SK-N-SH treated with all-trans-retinoic acid at 6 μM for 48 hours (cell line): ENCODE results near the gene KIRREL2.

Experiments used
- ATAC-seq: fragments of 200-7000 bp; cut with Tn5 transposase; 3 replicates; pipeline ENCODE4 v1.9.1; 2020; ENCODE audit warnings: mild to moderate bottlenecking, moderate library complexity
- ARNTL ChIP-seq: fragments of 450-650 bp; formaldehyde crosslinking; IDR thresholded peaks from 2 replicates; pipeline ENCODE4 v1.5.0; 2020; ENCODE audit warnings: low read depth, mild to moderate bottlenecking, moderate library complexity, borderline replicate concordance
- BACH2 ChIP-seq: fragments of 250-450 bp; sonication (Bioruptor Pico); IDR thresholded peaks from 2 replicates; pipeline ENCODE4 v1.9.0; 2021; ENCODE audit warnings: mild to moderate bottlenecking, borderline replicate concordance
- CSDC2 ChIP-seq: fragments of 250-450 bp; sonication (Bioruptor Pico); IDR thresholded peaks from 2 replicates; pipeline ENCODE4 v1.5.0; 2020; ENCODE audit warnings: mild to moderate bottlenecking, moderate library complexity
- ESRRG ChIP-seq: fragments of 250-450 bp; sonication (Bioruptor Pico); IDR thresholded peaks from 2 replicates; pipeline ENCODE4 v1.6.1; 2021; ENCODE audit warnings: mild to moderate bottlenecking
- GLIS3 ChIP-seq: fragments of 250-450 bp; sonication (Bioruptor Pico); IDR thresholded peaks from 2 replicates; pipeline ENCODE4 v1.5.0; 2020; ENCODE audit warnings: mild to moderate bottlenecking, moderate library complexity
- ISL1 ChIP-seq: fragments of 250-450 bp; sonication (Bioruptor Pico); IDR thresholded peaks from 2 replicates; pipeline ENCODE4 v2.1.2; 2022; ENCODE audit warnings: mild to moderate bottlenecking, moderate library complexity
- OSR1 ChIP-seq: fragments of 250-450 bp; sonication (Bioruptor Pico); IDR thresholded peaks from 2 replicates; pipeline ENCODE4 v1.8.0; 2022; ENCODE audit warnings: moderate library complexity, mild to moderate bottlenecking, inconsistent platforms
- PPARA ChIP-seq: fragments of 250-450 bp; sonication (Bioruptor Pico); IDR thresholded peaks from 2 replicates; pipeline ENCODE4 v1.5.0; 2020; ENCODE audit warnings: mild to moderate bottlenecking, borderline replicate concordance
- RARB ChIP-seq: fragments of 250-450 bp; sonication (Bioruptor Pico); IDR thresholded peaks from 2 replicates; pipeline ENCODE4 v1.8.0; 2021; ENCODE audit warnings: mild to moderate bottlenecking, moderate library complexity
- SNAI2 ChIP-seq: fragments of 250-450 bp; sonication (Bioruptor Pico); IDR thresholded peaks from 2 replicates; pipeline ENCODE4 v1.5.0; 2020; ENCODE audit warnings: mild to moderate bottlenecking, moderate library complexity
- TCF4 ChIP-seq: fragments of 250-450 bp; sonication (Bioruptor Pico); IDR thresholded peaks from 2 replicates; pipeline ENCODE4 v1.8.0; 2021; ENCODE audit warnings: mild to moderate bottlenecking, moderate library complexity, borderline replicate concordance
- TOX ChIP-seq: fragments of 250-450 bp; sonication (Bioruptor Pico); IDR thresholded peaks from 2 replicates; pipeline ENCODE4 v1.8.0; 2021; ENCODE audit warnings: mild to moderate bottlenecking, moderate library complexity, borderline replicate concordance
- ZFP3 ChIP-seq: fragments of 250-450 bp; sonication (Bioruptor Pico); IDR thresholded peaks from 2 replicates; pipeline ENCODE4 v1.5.0; 2020; ENCODE audit warnings: mild to moderate bottlenecking, moderate library complexity
- ZFP30 ChIP-seq: fragments of 450-650 bp; formaldehyde crosslinking; IDR thresholded peaks from 2 replicates; pipeline ENCODE4 v1.5.0; 2022; ENCODE audit warnings: mild to moderate bottlenecking, moderate library complexity
- ZNF70 ChIP-seq: fragments of 450-650 bp; formaldehyde crosslinking; IDR thresholded peaks from 2 replicates; pipeline ENCODE4 v1.5.0; 2020; ENCODE audit warnings: mild to moderate bottlenecking, moderate library complexity
- ZNF8 ChIP-seq: fragments of 450-650 bp; formaldehyde crosslinking; IDR thresholded peaks from 2 replicates; pipeline ENCODE4 v1.5.0; 2020; ENCODE audit warnings: mild to moderate bottlenecking, moderate library complexity
- TF ChIP-seq, protein P1 (sequence below): fragments of 250-450 bp; sonication (Bioruptor Pico); IDR thresholded peaks from 2 replicates; pipeline ENCODE4 v1.5.1; 2021; ENCODE audit warnings: mild to moderate bottlenecking, moderate library complexity
- TF ChIP-seq, protein P2 (sequence below): fragments of 250-450 bp; sonication (Bioruptor Pico); IDR thresholded peaks from 2 replicates; pipeline ENCODE4 v1.8.0; 2021; ENCODE audit warnings: low read depth, mild to moderate bottlenecking, moderate library complexity, borderline replicate concordance
- TF ChIP-seq, protein P3 (sequence below): fragments of 250-450 bp; sonication (Bioruptor Pico); IDR thresholded peaks from 2 replicates; pipeline ENCODE4 v1.8.0; 2020; ENCODE audit warnings: mild to moderate bottlenecking, moderate library complexity, borderline replicate concordance
- TF ChIP-seq, protein P4 (sequence below): fragments of 250-450 bp; sonication (Bioruptor Pico); IDR thresholded peaks from 2 replicates; pipeline ENCODE4 v1.5.1; 2020; ENCODE audit warnings: low read depth, mild to moderate bottlenecking, moderate library complexity
- TF ChIP-seq, protein P5 (sequence below): fragments of 250-450 bp; sonication (Bioruptor Pico); IDR thresholded peaks from 2 replicates; pipeline ENCODE4 v1.5.0; 2020; ENCODE audit warnings: mild to moderate bottlenecking, moderate library complexity

The KIRREL2 gene

DNA sequence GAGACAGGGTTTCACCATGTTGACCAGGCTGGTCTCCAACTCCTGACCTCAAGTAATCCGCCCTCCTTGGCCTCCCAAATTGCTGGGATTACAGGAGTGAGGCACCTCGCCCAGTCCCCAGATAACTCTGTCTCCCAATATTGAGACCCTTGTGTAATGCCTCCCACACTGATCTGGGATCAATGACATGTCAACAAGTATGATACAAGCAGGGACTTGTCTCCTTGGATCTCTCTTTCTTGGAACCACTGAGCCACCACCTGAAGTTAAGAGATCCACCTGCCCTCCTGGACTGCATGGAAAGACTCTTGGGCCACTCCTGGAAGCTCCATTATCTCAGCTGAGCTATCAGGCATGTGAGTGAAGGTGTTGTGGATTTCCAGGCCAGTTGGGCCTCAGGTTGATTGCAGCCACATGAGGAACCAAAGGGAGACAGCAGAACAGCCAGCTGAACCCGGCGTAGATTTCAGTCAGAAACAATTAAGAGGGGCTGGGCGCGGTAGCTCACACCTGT lies 28.6 kb downstream of the KIRREL2 start:
- TF ChIP-seq SNAI2: no peak
- no peak for TF ChIP-seq ZNF70
- TF ChIP-seq GLIS3 (CRISPR knock-in tag): no peak
- TF ChIP-seq BACH2 (CRISPR knock-in tag): no peak
- TF ChIP-seq, protein P1, sequence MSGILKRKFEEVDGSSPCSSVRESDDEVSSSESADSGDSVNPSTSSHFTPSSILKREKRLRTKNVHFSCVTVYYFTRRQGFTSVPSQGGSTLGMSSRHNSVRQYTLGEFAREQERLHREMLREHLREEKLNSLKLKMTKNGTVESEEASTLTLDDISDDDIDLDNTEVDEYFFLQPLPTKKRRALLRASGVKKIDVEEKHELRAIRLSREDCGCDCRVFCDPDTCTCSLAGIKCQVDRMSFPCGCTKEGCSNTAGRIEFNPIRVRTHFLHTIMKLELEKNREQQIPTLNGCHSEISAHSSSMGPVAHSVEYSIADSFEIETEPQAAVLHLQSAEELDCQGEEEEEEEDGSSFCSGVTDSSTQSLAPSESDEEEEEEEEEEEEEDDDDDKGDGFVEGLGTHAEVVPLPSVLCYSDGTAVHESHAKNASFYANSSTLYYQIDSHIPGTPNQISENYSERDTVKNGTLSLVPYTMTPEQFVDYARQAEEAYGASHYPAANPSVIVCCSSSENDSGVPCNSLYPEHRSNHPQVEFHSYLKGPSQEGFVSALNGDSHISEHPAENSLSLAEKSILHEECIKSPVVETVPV (CRISPR knock-in tag): no peak
- TF ChIP-seq, protein P2, sequence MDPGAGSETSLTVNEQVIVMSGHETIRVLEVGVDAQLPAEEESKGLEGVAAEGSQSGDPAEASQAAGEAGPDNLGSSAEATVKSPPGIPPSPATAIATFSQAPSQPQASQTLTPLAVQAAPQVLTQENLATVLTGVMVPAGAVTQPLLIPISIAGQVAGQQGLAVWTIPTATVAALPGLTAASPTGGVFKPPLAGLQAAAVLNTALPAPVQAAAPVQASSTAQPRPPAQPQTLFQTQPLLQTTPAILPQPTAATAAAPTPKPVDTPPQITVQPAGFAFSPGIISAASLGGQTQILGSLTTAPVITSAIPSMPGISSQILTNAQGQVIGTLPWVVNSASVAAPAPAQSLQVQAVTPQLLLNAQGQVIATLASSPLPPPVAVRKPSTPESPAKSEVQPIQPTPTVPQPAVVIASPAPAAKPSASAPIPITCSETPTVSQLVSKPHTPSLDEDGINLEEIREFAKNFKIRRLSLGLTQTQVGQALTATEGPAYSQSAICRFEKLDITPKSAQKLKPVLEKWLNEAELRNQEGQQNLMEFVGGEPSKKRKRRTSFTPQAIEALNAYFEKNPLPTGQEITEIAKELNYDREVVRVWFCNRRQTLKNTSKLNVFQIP (CRISPR knock-in tag): no peak
- no peak for TF ChIP-seq OSR1 (CRISPR knock-in tag)
- TF ChIP-seq, protein P3, sequence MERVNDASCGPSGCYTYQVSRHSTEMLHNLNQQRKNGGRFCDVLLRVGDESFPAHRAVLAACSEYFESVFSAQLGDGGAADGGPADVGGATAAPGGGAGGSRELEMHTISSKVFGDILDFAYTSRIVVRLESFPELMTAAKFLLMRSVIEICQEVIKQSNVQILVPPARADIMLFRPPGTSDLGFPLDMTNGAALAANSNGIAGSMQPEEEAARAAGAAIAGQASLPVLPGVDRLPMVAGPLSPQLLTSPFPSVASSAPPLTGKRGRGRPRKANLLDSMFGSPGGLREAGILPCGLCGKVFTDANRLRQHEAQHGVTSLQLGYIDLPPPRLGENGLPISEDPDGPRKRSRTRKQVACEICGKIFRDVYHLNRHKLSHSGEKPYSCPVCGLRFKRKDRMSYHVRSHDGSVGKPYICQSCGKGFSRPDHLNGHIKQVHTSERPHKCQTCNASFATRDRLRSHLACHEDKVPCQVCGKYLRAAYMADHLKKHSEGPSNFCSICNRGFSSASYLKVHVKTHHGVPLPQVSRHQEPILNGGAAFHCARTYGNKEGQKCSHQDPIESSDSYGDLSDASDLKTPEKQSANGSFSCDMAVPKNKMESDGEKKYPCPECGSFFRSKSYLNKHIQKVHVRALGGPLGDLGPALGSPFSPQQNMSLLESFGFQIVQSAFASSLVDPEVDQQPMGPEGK (CRISPR knock-in tag): no peak
- no peak for TF ChIP-seq ZFP3 (CRISPR knock-in tag)
- no peak for TF ChIP-seq ARNTL (CRISPR knock-in tag)
- no peak for TF ChIP-seq ZNF8 (CRISPR knock-in tag)
- TF ChIP-seq TCF4 (CRISPR knock-in tag): no peak
- no peak for TF ChIP-seq RARB (CRISPR knock-in tag)
- TF ChIP-seq ESRRG: no peak
- no peak for TF ChIP-seq ZFP30 (CRISPR knock-in tag)
- ATAC-seq: no peak

DNA sequence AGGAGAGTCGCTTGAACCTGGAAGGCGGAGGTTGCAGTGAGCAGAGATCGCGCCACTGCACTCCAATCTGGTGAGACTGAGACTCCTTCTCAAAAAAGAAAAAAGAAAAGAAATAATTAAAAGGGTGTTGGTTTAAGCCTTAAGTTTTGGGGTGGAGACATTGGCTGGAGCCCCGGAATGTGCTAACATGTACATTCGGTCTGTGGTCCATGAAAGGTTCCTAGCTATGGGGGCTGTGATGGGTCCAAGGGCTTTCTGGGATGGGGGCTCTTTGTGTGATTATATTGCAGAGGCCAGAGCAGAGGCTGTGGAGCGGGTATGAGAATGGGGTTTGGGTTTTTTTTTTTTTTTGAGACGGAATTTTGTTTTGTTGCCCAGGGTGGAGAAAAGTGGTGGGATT lies 29.2 kb downstream of the KIRREL2 start:
- ATAC-seq: no peak
- TF ChIP-seq TCF4 (CRISPR knock-in tag): no peak
- TF ChIP-seq GLIS3 (CRISPR knock-in tag): no peak
- TF ChIP-seq, protein P1 (CRISPR knock-in tag): no peak
- TF ChIP-seq, protein P4, sequence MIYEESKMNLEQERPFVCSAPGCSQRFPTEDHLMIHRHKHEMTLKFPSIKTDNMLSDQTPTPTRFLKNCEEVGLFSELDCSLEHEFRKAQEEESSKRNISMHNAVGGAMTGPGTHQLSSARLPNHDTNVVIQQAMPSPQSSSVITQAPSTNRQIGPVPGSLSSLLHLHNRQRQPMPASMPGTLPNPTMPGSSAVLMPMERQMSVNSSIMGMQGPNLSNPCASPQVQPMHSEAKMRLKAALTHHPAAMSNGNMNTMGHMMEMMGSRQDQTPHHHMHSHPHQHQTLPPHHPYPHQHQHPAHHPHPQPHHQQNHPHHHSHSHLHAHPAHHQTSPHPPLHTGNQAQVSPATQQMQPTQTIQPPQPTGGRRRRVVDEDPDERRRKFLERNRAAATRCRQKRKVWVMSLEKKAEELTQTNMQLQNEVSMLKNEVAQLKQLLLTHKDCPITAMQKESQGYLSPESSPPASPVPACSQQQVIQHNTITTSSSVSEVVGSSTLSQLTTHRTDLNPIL: no peak
- TF ChIP-seq CSDC2 (CRISPR knock-in tag): no peak
- no peak for TF ChIP-seq ZFP30 (CRISPR knock-in tag)
- no peak for TF ChIP-seq PPARA (CRISPR knock-in tag)
- no peak for TF ChIP-seq RARB (CRISPR knock-in tag)
- no peak for TF ChIP-seq TOX (CRISPR knock-in tag)
- TF ChIP-seq, protein P3 (CRISPR knock-in tag): no peak
- TF ChIP-seq ESRRG: no peak
- TF ChIP-seq SNAI2: no peak
- no peak for TF ChIP-seq ISL1 (CRISPR knock-in tag)
- TF ChIP-seq ZFP3 (CRISPR knock-in tag): no peak
- no peak for TF ChIP-seq ARNTL (CRISPR knock-in tag)

DNA sequence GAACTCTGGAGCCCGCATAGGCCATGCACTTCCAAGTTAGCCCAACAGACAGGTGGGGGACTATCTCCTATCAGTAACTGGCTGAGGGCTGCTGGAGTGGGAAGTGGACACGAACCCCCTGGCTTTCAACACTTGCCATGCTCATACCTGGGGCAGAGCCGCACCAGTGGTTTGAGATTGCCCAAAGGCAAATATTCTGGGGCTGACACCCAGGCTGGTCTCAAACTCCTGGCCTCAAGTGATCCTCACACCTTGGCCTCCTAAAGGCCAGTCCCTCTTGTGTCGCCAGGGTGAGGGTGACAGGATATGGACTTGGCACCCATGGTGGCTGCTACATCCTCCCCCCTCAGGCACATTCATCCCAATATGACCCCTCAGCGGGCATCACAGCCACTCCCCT lies 30.5 kb downstream of the KIRREL2 start:
- no peak for ATAC-seq
- TF ChIP-seq, protein P1 (CRISPR knock-in tag): no peak
- TF ChIP-seq ZNF8 (CRISPR knock-in tag) (no peak), ZFP30 (CRISPR knock-in tag) (no peak), ZFP3 (CRISPR knock-in tag) (no peak), CSDC2 (CRISPR knock-in tag) (no peak)
- TF ChIP-seq, protein P4: no peak
- TF ChIP-seq, protein P5, sequence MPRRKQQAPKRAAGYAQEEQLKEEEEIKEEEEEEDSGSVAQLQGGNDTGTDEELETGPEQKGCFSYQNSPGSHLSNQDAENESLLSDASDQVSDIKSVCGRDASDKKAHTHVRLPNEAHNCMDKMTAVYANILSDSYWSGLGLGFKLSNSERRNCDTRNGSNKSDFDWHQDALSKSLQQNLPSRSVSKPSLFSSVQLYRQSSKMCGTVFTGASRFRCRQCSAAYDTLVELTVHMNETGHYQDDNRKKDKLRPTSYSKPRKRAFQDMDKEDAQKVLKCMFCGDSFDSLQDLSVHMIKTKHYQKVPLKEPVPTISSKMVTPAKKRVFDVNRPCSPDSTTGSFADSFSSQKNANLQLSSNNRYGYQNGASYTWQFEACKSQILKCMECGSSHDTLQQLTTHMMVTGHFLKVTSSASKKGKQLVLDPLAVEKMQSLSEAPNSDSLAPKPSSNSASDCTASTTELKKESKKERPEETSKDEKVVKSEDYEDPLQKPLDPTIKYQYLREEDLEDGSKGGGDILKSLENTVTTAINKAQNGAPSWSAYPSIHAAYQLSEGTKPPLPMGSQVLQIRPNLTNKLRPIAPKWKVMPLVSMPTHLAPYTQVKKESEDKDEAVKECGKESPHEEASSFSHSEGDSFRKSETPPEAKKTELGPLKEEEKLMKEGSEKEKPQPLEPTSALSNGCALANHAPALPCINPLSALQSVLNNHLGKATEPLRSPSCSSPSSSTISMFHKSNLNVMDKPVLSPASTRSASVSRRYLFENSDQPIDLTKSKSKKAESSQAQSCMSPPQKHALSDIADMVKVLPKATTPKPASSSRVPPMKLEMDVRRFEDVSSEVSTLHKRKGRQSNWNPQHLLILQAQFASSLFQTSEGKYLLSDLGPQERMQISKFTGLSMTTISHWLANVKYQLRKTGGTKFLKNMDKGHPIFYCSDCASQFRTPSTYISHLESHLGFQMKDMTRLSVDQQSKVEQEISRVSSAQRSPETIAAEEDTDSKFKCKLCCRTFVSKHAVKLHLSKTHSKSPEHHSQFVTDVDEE (CRISPR knock-in tag): no peak
